IMR-90 (cell line): ENCODE measurements around the gene KLHL14. TPM values are rescaled to one million over a fixed set of nuclear protein-coding genes. Genes with fewer than 3 reads are reported as not detected.

Experiments used
- ATAC-seq: fragments of 200-7000 bp; cut with Tn5 transposase; 2 replicates; pipeline ENCODE4 v1.9.1; 2020; ENCODE audit warnings: low read depth, mild to moderate bottlenecking, moderate library complexity
- BruUV-seq: library from RNA; stranded (reverse); fragments of 400-500 nt; replicated peaks from 2 replicates; lab custom pipeline; 2021; lab: Mats Ljungman, UMichigan
- CTCF ChIA-PET: fragments of 300-600 bp; formaldehyde crosslinking; extraction: SDS; loops from one replicate; lab custom pipeline; 2021; ENCODE audit warnings: antibody characterized with exemption; lab: Yijun Ruan, JAX
- POLR2A ChIA-PET: fragments of 300-600 bp; sonication (Branson Sonifier 250); formaldehyde crosslinking; loops from one replicate; lab custom pipeline; 2022; ENCODE audit warnings: antibody characterized with exemption; ENCODE audit not compliant: unreplicated experiment; lab: Charles Lee
- DNase-seq: peaks from one replicate; pipeline ENCODE4 v3.0.0; 2013
- H2AFZ ChIP-seq: replicated peaks from 2 replicates; pipeline ENCODE3; 2013; ENCODE audit warnings: low read length, mild to moderate bottlenecking; ENCODE audit not compliant: poor library complexity
- H2AK5ac ChIP-seq: 2 replicates; pipeline ENCODE4 v1.6.1; 2013; ENCODE audit warnings: low read depth, low read length, inconsistent platforms
- H2AK9ac ChIP-seq: replicated peaks from 2 replicates; pipeline ENCODE3; 2013; ENCODE audit warnings: mild to moderate bottlenecking, low read depth, low read length, moderate library complexity; ENCODE audit not compliant: poor library complexity
- H2BK120ac ChIP-seq: 2 replicates; pipeline ENCODE4 v1.6.1; 2013; ENCODE audit warnings: low read depth, low read length, inconsistent platforms
- H2BK15ac ChIP-seq: 3 replicates; pipeline ENCODE4 v1.6.1; 2013; ENCODE audit warnings: low read depth, low read length, inconsistent platforms
- H2BK20ac ChIP-seq: 2 replicates; pipeline ENCODE4 v1.6.1; 2013; ENCODE audit warnings: low read depth, mild to moderate bottlenecking, inconsistent platforms, low read length, moderate library complexity
- H2BK5ac ChIP-seq: 2 replicates; pipeline ENCODE4 v1.6.1; 2013; ENCODE audit warnings: mild to moderate bottlenecking, low read depth, low read length, inconsistent platforms; ENCODE audit not compliant: poor library complexity, severe bottlenecking
- H3K14ac ChIP-seq: replicated peaks from 2 replicates; pipeline ENCODE4 v1.6.1; 2013; ENCODE audit warnings: low read depth, low read length, inconsistent platforms
- H3K18ac ChIP-seq: 2 replicates; pipeline ENCODE4 v1.6.1; 2013; ENCODE audit warnings: low read depth, low read length, control low read depth
- H3K23ac ChIP-seq: 2 replicates; pipeline ENCODE4 v1.6.1; 2013; ENCODE audit warnings: low read depth, low read length, inconsistent platforms
- H3K27ac ChIP-seq: 2 replicates; pipeline ENCODE4 v1.5.1; 2013; ENCODE audit warnings: mild to moderate bottlenecking, control low read depth, low read length; ENCODE audit not compliant: insufficient read depth
- H3K27me3 ChIP-seq: 2 replicates; pipeline ENCODE4 v1.6.1; 2013; ENCODE audit warnings: low read length; ENCODE audit not compliant: control insufficient read depth, insufficient read depth
- H3K36me3 ChIP-seq: 2 replicates; pipeline ENCODE4 v1.6.1; 2013; ENCODE audit warnings: low read length, mixed read lengths; ENCODE audit not compliant: control insufficient read depth, insufficient read depth
- H3K4ac ChIP-seq: 2 replicates; pipeline ENCODE4 v1.6.1; 2013; ENCODE audit warnings: low read depth, low read length, inconsistent platforms
- H3K4me1 ChIP-seq: 2 replicates; pipeline ENCODE4 v1.6.1; 2013; ENCODE audit warnings: low read length, mixed read lengths; ENCODE audit not compliant: control insufficient read depth, insufficient read depth
- H3K4me2 ChIP-seq: 2 replicates; pipeline ENCODE4 v1.6.1; 2013; ENCODE audit warnings: low read depth, mild to moderate bottlenecking, control low read depth, low read length, moderate library complexity
- H3K4me3 ChIP-seq: 2 replicates; pipeline ENCODE4 v1.5.1; 2013; ENCODE audit warnings: low read depth, mild to moderate bottlenecking, control low read depth, low read length, moderate library complexity; ENCODE audit not compliant: insufficient read depth
- H3K56ac ChIP-seq: 2 replicates; pipeline ENCODE4 v1.6.1; 2013; ENCODE audit warnings: low read length, inconsistent platforms; ENCODE audit not compliant: insufficient read depth; ENCODE audit errors: extremely low read depth
- H3K79me1 ChIP-seq, 2 experiments: 2 replicates each; pipeline ENCODE4 v1.6.1; 2013; ENCODE audit warnings: low read length in 2 of 2, inconsistent platforms in 1 of 2, low read depth in 1 of 2
- H3K9ac ChIP-seq: 2 replicates; pipeline ENCODE4 v1.6.1; 2013; ENCODE audit warnings: low read depth, low read length, control low read depth
- H3K9me1 ChIP-seq: 2 replicates; pipeline ENCODE4 v1.6.1; 2013; ENCODE audit warnings: low read length, inconsistent platforms; ENCODE audit not compliant: insufficient read depth
- H3K9me3 ChIP-seq: 2 replicates; pipeline ENCODE4 v1.6.1; 2013; ENCODE audit warnings: low read length; ENCODE audit not compliant: control insufficient read depth, insufficient read depth
- H4K20me1 ChIP-seq: 2 replicates; pipeline ENCODE4 v1.6.1; 2013; ENCODE audit warnings: low read length, inconsistent platforms; ENCODE audit not compliant: insufficient read depth
- H4K5ac ChIP-seq: 2 replicates; pipeline ENCODE4 v1.6.1; 2013; ENCODE audit warnings: mild to moderate bottlenecking, low read depth, low read length, control low read depth
- H4K8ac ChIP-seq, 2 experiments: 2 replicates each; pipeline ENCODE4 v1.6.1; 2013; ENCODE audit warnings: low read depth in 2 of 2, low read length in 2 of 2, control low read depth in 1 of 2, inconsistent platforms in 1 of 2
- H4K91ac ChIP-seq: 2 replicates; pipeline ENCODE4 v1.6.1; 2013; ENCODE audit warnings: low read depth, low read length, inconsistent platforms; ENCODE audit not compliant: insufficient read depth
- BHLHE40 ChIP-seq: fragments of 150-350 bp; IDR thresholded peaks from 2 replicates; pipeline ENCODE4 v1.6.1; 2016; ENCODE audit warnings: mild to moderate bottlenecking, low read depth, low read length
- MXI1 ChIP-seq: IDR thresholded peaks from 2 replicates; pipeline ENCODE4 v1.6.1; 2012; ENCODE audit warnings: low read depth, mild to moderate bottlenecking, low read length, moderate library complexity, borderline replicate concordance
- NFE2L2 ChIP-seq: fragments of 150-350 bp; IDR thresholded peaks from 2 replicates; pipeline ENCODE4 v1.6.1; 2016; ENCODE audit warnings: low read depth, mild to moderate bottlenecking, low read length
- POLR2A ChIP-seq: IDR thresholded peaks from 2 replicates; pipeline ENCODE4 v1.6.1; 2012; ENCODE audit warnings: mild to moderate bottlenecking, low read depth, low read length
- RCOR1 ChIP-seq: IDR thresholded peaks from 2 replicates; pipeline ENCODE4 v1.6.1; 2012; ENCODE audit warnings: mild to moderate bottlenecking, low read length, improper control_type of control experiment; ENCODE audit not compliant: insufficient replicate concordance
- SMC3 ChIP-seq: fragments of 150-350 bp; IDR thresholded peaks from 2 replicates; pipeline ENCODE4 v1.6.1; 2016; ENCODE audit warnings: low read depth, mild to moderate bottlenecking, antibody characterized with exemption, low read length, moderate library complexity
- WGBS, 2 experiments: methylation state at CpG; one replicate each; pipeline versions ENCODE4 v1.1.5 to v1.1.7; 2013; ENCODE audit warnings: missing lambda C conversion rate in 2 of 2; ENCODE audit not compliant: insufficient read length in 1 of 2; ENCODE audit errors: extremely low coverage in 2 of 2; 5-methylcytosine and 5-hydroxymethylcytosine counted together
- dilution Hi-C: fragments of 300-500 bp; cut with HindIII; formaldehyde crosslinking; loops from one replicate; pipeline ENCODE4 v1.14.3; 2018; ENCODE audit warnings: low sequenced_read_pairs; ENCODE audit not compliant: unreplicated experiment
- in situ Hi-C: fragments of 300-500 bp; cut with MboI; formaldehyde crosslinking; loops from 3 replicates; pipeline ENCODE4 v1.14.3; 2019; ENCODE audit warnings: low sequenced_read_pairs, inconsistent platforms, mixed read lengths
- intact Hi-C: fragments of 100-400 bp; cut with micrococcal nuclease; formaldehyde crosslinking; loops from 2 replicates; pipeline ENCODE4 v1.10.0; 2022
- polyA plus RNA-seq, 3 experiments: library from polyadenylated mRNA; depleted of rRNA; stranded (reverse); fragments of >200 nt; gene quantifications; 2 replicates each; pipeline ENCODE4 v1.2.3, GENCODE V29; 2012; ENCODE audit warnings: low replicate concordance in 1 of 3
- total RNA-seq: library from RNA; depleted of rRNA; stranded (reverse); fragments of >200 nt; gene quantifications from 2 replicates; pipeline ENCODE4 v1.2.3, GENCODE V29; 2012
- TF ChIP-seq, protein P1 (sequence below): fragments of 150-350 bp; IDR thresholded peaks from 2 replicates; pipeline ENCODE4 v1.6.1; 2016; ENCODE audit warnings: low read depth, mild to moderate bottlenecking, low read length, moderate library complexity, borderline replicate concordance
- TF ChIP-seq, protein P2 (sequence below): conservative IDR thresholded peaks from 2 replicates; pipeline ENCODE4 v1.5.1; 2012; ENCODE audit warnings: mild to moderate bottlenecking, low read depth, low read length, improper control_type of control experiment
- TF ChIP-seq, protein P3 (sequence below): fragments of 150-350 bp; IDR thresholded peaks from 2 replicates; pipeline ENCODE4 v1.6.1; 2017; ENCODE audit warnings: mild to moderate bottlenecking, antibody characterized with exemption, low read length, low read depth

The KLHL14 gene
- total and polyA plus RNA-seq, 2 of the 4 experiments (the other 2 are of a cell fraction): not detected

DNA sequence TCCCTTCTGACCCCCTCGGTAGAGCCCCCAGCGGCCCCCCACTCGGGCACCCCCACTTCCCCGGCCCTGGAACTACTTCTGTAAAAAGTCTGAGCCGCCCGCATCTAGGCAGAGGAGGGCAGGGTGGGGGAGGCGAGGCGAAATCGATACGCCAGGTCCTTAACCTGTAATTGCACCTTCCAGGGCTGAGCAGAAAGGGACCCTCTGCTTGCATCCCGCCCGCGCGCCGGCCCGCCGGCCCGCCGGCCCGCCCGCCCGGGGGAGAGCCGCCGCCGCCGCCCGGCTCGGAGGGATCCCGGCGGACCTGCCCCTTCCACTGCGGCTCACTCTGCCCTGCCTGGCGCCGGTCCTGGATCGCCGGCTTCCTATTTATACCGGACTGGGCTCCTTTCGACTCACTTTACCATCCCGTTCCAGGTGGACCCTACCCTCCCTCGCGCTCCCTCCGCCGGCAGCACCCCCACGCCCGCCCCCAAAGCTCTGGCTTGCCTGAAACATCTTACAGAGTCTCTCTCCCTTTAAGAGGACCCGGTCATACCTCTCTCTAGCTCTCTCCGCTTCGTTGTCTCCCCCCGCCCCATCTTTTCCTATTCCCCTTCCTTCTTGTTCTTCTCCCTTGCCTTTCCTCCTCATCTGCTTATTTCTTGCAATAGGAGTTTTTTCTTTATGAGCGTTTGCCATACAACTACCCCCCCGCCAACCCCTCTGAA lies 797 bp downstream of the KLHL14 start:
- Histone ChIP-seq H3K9me1 (no peaks in the 10 kb centered on the region; the same call in 1 of the 2 replicates), H3K4me2 (no peak overlapping the region; the same call in 1 of the 2 replicates), H3K18ac (no peak overlapping the region), H4K8ac (no peak overlapping the region), H3K23ac (no peak overlapping the region), H3K9ac (no peak overlapping the region), H2AFZ (no peak overlapping the region), H3K36me3 (no peaks in the 10 kb centered on the region), H4K5ac (no peak overlapping the region), H3K27me3 (peaks cover 42% of the 10 kb centered on the region), H3K9me3 (no peaks in the 10 kb centered on the region), H2BK5ac (no peak overlapping the region), H3K4ac (no peak overlapping the region), H2BK20ac (no peak overlapping the region), H2BK15ac (no peak overlapping the region), H2BK120ac (no peak overlapping the region), H4K91ac (no peak overlapping the region), H3K14ac (no peak overlapping the region), H2AK5ac (no peak overlapping the region), H3K4me3 (no peak overlapping the region), H3K27ac (no peak overlapping the region), H3K79me1 (no peaks in the 10 kb centered on the region), H3K56ac (no peak overlapping the region), H4K20me1 (no peaks in the 10 kb centered on the region), H2AK9ac (no peak overlapping the region), H3K4me1 (no peaks in the 10 kb centered on the region)
- DNase-seq (no peak), ATAC-seq (no peak; the same call in 1 of the 2 replicates)
- WGBS, 2 experiments: 0% methylated on average over 10 of the region's 50 CpGs; no CpG with 5 or more reads in 1 of the 2 experiments
- dilution Hi-C loops (no loop called here), in situ Hi-C loops (no loop called here), intact Hi-C loops (no loop called here)
- BruUV-seq: no TSS peak
- CTCF ChIA-PET: no interaction called here
- POLR2A ChIA-PET: no interaction called here
- TF ChIP-seq NFE2L2 (no peak), POLR2A (no peak), BHLHE40 (no peak), SMC3 (no peak), MXI1 (no peak), RCOR1 (no peak)
- TF ChIP-seq, protein P1, sequence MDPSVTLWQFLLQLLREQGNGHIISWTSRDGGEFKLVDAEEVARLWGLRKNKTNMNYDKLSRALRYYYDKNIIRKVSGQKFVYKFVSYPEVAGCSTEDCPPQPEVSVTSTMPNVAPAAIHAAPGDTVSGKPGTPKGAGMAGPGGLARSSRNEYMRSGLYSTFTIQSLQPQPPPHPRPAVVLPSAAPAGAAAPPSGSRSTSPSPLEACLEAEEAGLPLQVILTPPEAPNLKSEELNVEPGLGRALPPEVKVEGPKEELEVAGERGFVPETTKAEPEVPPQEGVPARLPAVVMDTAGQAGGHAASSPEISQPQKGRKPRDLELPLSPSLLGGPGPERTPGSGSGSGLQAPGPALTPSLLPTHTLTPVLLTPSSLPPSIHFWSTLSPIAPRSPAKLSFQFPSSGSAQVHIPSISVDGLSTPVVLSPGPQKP: no peak
- TF ChIP-seq, protein P2, sequence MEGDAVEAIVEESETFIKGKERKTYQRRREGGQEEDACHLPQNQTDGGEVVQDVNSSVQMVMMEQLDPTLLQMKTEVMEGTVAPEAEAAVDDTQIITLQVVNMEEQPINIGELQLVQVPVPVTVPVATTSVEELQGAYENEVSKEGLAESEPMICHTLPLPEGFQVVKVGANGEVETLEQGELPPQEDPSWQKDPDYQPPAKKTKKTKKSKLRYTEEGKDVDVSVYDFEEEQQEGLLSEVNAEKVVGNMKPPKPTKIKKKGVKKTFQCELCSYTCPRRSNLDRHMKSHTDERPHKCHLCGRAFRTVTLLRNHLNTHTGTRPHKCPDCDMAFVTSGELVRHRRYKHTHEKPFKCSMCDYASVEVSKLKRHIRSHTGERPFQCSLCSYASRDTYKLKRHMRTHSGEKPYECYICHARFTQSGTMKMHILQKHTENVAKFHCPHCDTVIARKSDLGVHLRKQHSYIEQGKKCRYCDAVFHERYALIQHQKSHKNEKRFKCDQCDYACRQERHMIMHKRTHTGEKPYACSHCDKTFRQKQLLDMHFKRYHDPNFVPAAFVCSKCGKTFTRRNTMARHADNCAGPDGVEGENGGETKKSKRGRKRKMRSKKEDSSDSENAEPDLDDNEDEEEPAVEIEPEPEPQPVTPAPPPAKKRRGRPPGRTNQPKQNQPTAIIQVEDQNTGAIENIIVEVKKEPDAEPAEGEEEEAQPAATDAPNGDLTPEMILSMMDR: no peak
- TF ChIP-seq, protein P3, sequence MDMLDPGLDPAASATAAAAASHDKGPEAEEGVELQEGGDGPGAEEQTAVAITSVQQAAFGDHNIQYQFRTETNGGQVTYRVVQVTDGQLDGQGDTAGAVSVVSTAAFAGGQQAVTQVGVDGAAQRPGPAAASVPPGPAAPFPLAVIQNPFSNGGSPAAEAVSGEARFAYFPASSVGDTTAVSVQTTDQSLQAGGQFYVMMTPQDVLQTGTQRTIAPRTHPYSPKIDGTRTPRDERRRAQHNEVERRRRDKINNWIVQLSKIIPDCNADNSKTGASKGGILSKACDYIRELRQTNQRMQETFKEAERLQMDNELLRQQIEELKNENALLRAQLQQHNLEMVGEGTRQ: no peak
